ENCODE measurements around the gene EPGN.

DNA sequence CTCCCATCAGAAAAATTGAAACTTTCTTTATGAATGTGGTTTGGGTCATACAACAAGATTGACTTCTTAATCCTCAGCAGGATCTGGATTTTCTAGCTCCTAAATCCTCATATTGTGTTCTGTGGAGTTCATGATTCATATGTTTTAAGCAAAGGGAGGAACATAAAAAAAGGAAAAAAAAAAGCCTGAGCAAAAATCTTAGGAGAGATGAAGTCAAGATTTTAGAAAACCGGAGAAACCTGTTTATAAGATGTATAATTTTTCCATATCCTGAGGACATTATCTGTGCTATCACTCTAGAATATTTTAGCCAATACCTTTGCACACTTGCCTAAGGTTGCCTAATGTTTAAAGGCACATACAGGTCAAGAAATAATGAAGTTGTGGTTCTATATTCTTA, 49.7 kb downstream of the EPGN start:
- TF ChIP-seq, protein P1, sequence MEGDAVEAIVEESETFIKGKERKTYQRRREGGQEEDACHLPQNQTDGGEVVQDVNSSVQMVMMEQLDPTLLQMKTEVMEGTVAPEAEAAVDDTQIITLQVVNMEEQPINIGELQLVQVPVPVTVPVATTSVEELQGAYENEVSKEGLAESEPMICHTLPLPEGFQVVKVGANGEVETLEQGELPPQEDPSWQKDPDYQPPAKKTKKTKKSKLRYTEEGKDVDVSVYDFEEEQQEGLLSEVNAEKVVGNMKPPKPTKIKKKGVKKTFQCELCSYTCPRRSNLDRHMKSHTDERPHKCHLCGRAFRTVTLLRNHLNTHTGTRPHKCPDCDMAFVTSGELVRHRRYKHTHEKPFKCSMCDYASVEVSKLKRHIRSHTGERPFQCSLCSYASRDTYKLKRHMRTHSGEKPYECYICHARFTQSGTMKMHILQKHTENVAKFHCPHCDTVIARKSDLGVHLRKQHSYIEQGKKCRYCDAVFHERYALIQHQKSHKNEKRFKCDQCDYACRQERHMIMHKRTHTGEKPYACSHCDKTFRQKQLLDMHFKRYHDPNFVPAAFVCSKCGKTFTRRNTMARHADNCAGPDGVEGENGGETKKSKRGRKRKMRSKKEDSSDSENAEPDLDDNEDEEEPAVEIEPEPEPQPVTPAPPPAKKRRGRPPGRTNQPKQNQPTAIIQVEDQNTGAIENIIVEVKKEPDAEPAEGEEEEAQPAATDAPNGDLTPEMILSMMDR (IDR thresholded peaks at IDR 0.05; ENCODE audit: low read depth, low read length), result no peak
- no peak for TF ChIP-seq EZH2phosphoT487 (IDR thresholded peaks at IDR 0.05; ENCODE audit: low read depth)

Measured in OCI-LY3 (cell line).